Endothelial cell of umbilical vein (primary cell): ENCODE data around the gene FAM237A. TPM values are rescaled to one million over a fixed set of nuclear protein-coding genes. Genes with fewer than 3 reads are reported as not detected.

ENCODE experiments used
- BruUV-seq: library from RNA; stranded (reverse); fragments of 400-500 nt; replicated peaks from 2 replicates; lab custom pipeline; 2021; lab: Mats Ljungman, UMichigan
- CTCF ChIA-PET: fragments of 300-600, 350-600 bp; sonication (Branson Sonifier 250); formaldehyde crosslinking; loops from one replicate; lab custom pipeline; 2021; ENCODE audit warnings: antibody characterized with exemption, inconsistent platforms; lab: Charles Lee
- POLR2A ChIA-PET: fragments of 300-600, 350-600 bp; sonication (Branson Sonifier 250); formaldehyde crosslinking; loops from one replicate; lab custom pipeline; 2021; ENCODE audit warnings: antibody characterized with exemption, inconsistent platforms; lab: Charles Lee
- DNase-seq: peaks from one replicate; pipeline ENCODE4 v3.0.0-alpha.2; 2011; ENCODE audit warnings: low read depth, low spot score
- FAIRE-seq: peaks from 2 replicates; lab custom pipeline; 2011; peaks lifted over from hg19 to GRCh38; lab: Jason Lieb, UNC
- H2AFZ ChIP-seq: 2 replicates; pipeline ENCODE4 v1.6.0; 2012; ENCODE audit warnings: low read depth, low read length, control low read depth, inconsistent platforms
- H3K27ac ChIP-seq: 2 replicates; pipeline ENCODE4 v1.5.1; 2011; ENCODE audit warnings: low read depth, mild to moderate bottlenecking, control low read depth, low read length, moderate library complexity; ENCODE audit not compliant: insufficient read depth
- H3K27me3 ChIP-seq, 2 experiments: 2 replicates each; pipeline versions ENCODE4 v1.6.0 to v1.6.1; 2011; ENCODE audit warnings: low read length in 2 of 2, mixed read lengths in 1 of 2; ENCODE audit not compliant: control insufficient read depth in 2 of 2, insufficient read depth in 2 of 2
- H3K36me3 ChIP-seq, 2 experiments: 2 replicates in 1 of 2; 3 replicates in 1 of 2; pipeline ENCODE4 v1.5.1; 2011; ENCODE audit warnings: low read length in 2 of 2, mild to moderate bottlenecking in 1 of 2, moderate library complexity in 1 of 2; ENCODE audit not compliant: control insufficient read depth in 2 of 2, insufficient read depth in 2 of 2; ENCODE audit errors: extremely low read depth in 1 of 2
- H3K4me1 ChIP-seq: 3 replicates; pipeline ENCODE4 v1.5.1; 2011; ENCODE audit warnings: mild to moderate bottlenecking, low read length; ENCODE audit not compliant: control insufficient read depth, insufficient read depth; ENCODE audit errors: extremely low read depth
- H3K4me2 ChIP-seq: 2 replicates; pipeline ENCODE4 v1.6.1; 2011; ENCODE audit warnings: low read length, control low read depth, mixed read lengths; ENCODE audit not compliant: insufficient read depth
- H3K4me3 ChIP-seq, 3 experiments: fragments of 200-600 bp in 1 of 3; sonication (generic), shearing (Covaris generic) in 1 of 3; replicated peaks in 1 of 3; 2 replicates each; pipeline ENCODE4 v1.5.1; 2011 to 2016; ENCODE audit warnings: control low read depth in 3 of 3, low read length in 3 of 3, mild to moderate bottlenecking in 2 of 3, inconsistent platforms in 1 of 3, low read depth in 1 of 3, moderate library complexity in 1 of 3; ENCODE audit not compliant: insufficient read depth in 1 of 3
- H3K79me2 ChIP-seq: 2 replicates; pipeline ENCODE4 v1.6.0; 2012; ENCODE audit warnings: low read length, inconsistent platforms; ENCODE audit not compliant: control insufficient read depth, insufficient read depth
- H3K9ac ChIP-seq: replicated peaks from 2 replicates; pipeline ENCODE3; 2011; ENCODE audit warnings: low read length, control low read depth; ENCODE audit not compliant: insufficient read depth; ENCODE audit errors: extremely low read depth
- H3K9me1 ChIP-seq: replicated peaks from 3 replicates; pipeline ENCODE4 v1.6.0; 2011; ENCODE audit warnings: mild to moderate bottlenecking, low read length; ENCODE audit not compliant: control insufficient read depth, insufficient read depth; ENCODE audit errors: extremely low read depth
- H3K9me3 ChIP-seq: replicated peaks from 2 replicates; pipeline ENCODE4 v1.5.1; 2012; ENCODE audit warnings: low read length, inconsistent platforms; ENCODE audit not compliant: control insufficient read depth, insufficient read depth
- H4K20me1 ChIP-seq: replicated peaks from 2 replicates; pipeline ENCODE3; 2011; ENCODE audit warnings: mild to moderate bottlenecking, low read length; ENCODE audit not compliant: control insufficient read depth, insufficient read depth; ENCODE audit errors: extremely low read depth
- EZH2 ChIP-seq: IDR thresholded peaks from 2 replicates; pipeline ENCODE4 v1.6.1; 2012; ENCODE audit warnings: borderline replicate concordance, low read depth, mild to moderate bottlenecking, moderate library complexity, low read length, inconsistent platforms; ENCODE audit not compliant: severe bottlenecking
- FOS ChIP-seq: IDR thresholded peaks from 2 replicates; pipeline ENCODE4 v1.6.1; 2011; ENCODE audit warnings: mild to moderate bottlenecking, low read length, moderate library complexity, borderline replicate concordance; ENCODE audit not compliant: insufficient read depth
- GATA2 ChIP-seq: IDR thresholded peaks from 2 replicates; pipeline ENCODE4 v1.7.0; 2011; ENCODE audit warnings: low read depth, mild to moderate bottlenecking, moderate library complexity, mixed read lengths, low read length; ENCODE audit not compliant: insufficient read length, insufficient read depth
- JUN ChIP-seq: IDR thresholded peaks from 2 replicates; pipeline ENCODE4 v1.6.1; 2011; ENCODE audit warnings: borderline replicate concordance, low read depth; ENCODE audit not compliant: insufficient read length, insufficient read depth
- MAX ChIP-seq: IDR thresholded peaks from 2 replicates; pipeline ENCODE4 v1.6.1; 2011; ENCODE audit not compliant: insufficient read depth, insufficient read length
- MYC ChIP-seq: IDR thresholded peaks from one replicate; pipeline ENCODE4 v1.6.1; 2011; ENCODE audit warnings: mild to moderate bottlenecking, low read depth, low read length
- POLR2A ChIP-seq: IDR thresholded peaks from 2 replicates; pipeline ENCODE4 v1.6.1; 2012; ENCODE audit warnings: low read depth, mild to moderate bottlenecking, control low read depth, low read length
- POLR2AphosphoS5 ChIP-seq: IDR thresholded peaks from 2 replicates; pipeline ENCODE4 v1.6.1; 2012; ENCODE audit warnings: low read depth, mild to moderate bottlenecking, control low read depth, low read length, moderate library complexity; ENCODE audit not compliant: insufficient read depth
- dilution Hi-C: fragments of 300-500 bp; cut with MboI; formaldehyde crosslinking; loops from one replicate; pipeline ENCODE4 v1.15.0; 2019; ENCODE audit warnings: low sequenced_read_pairs; ENCODE audit not compliant: extremely low pct_ligation_motif_present
- intact Hi-C: fragments of 100-400 bp; cut with micrococcal nuclease; formaldehyde crosslinking; loops from one replicate; pipeline ENCODE4 v1.10.0; 2022
- polyA plus RNA-seq, 4 experiments: library from polyadenylated mRNA; depleted of rRNA in 3 of 4; stranded (reverse) in 3 of 4; unstranded in 1 of 4; fragments of >200 nt; gene quantifications; 2 replicates each; pipeline versions ENCODE4 v1.2.1 to v1.2.3, GENCODE V29; 2011 to 2012; ENCODE audit warnings: missing spikeins in 1 of 4
- total RNA-seq: library from RNA; stranded (reverse); gene quantifications from 2 replicates; pipeline ENCODE4 v1.2.3, GENCODE V29; 2021
- TF ChIP-seq, protein P1 (sequence below), 2 donors: IDR thresholded peaks; 1 replicate in 1 of 2; 2 replicates in 1 of 2; pipeline ENCODE4 v1.5.1; 2011; ENCODE audit warnings: low read length in 2 of 2, mild to moderate bottlenecking in 2 of 2, moderate library complexity in 2 of 2, control low read depth in 1 of 2, inconsistent platforms in 1 of 2, low read depth in 1 of 2; ENCODE audit not compliant: insufficient read depth in 1 of 2; ENCODE audit errors: extremely low read depth in 1 of 2

The FAM237A gene
- total and polyA plus RNA-seq, 2 donors (not counting 3 experiments of a cell fraction or from before 2014, with no cell fraction given) = not detected

DNA sequence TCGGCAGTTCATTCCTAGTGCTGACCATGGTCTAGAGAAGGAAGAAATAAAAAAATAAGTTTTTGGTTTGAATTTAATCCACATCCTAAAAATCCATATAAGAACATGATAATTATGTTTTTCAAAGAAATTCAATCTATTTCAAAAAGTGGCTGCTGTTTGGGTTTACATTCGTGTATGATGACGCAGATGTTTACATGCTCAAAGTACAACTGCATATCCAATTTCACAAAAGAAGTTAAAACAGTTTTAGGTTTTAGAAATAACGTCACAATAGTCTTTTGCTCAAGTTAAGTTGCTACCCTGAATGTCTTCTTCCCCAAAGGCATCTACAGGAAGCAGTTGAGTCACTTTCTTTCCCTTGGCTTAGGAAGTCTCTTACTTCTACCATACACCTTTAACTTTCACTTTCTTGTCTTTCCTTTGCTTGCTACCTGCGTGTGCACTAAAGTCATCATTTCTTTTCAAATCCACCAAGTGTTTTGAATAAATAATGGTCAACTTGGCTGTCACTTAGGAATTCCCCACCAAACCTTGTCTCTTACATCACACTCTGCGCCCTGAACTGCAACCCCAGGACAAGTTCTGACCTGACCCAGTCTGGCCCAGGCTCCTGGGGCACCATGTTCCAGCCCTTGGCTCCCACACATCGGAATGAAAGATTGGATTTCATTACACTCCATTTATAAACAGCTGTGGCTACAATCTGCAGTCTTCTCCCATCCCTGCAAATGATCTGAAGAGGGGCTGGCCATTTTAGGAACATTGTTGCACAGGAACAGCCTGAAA is 28.4 kb downstream of the FAM237A start:
- BruUV-seq = no TSS peak
- CTCF ChIA-PET = no interaction called here
- Histone ChIP-seq H3K4me3 (no peak overlapping the region), H4K20me1 (no peaks in the 10 kb centered on the region), H3K4me1 (no peaks in the 10 kb centered on the region), H3K36me3 (no peaks in the 10 kb centered on the region), H3K9ac (no peak overlapping the region), H3K27ac (no peak overlapping the region), H3K9me3 (no peaks in the 10 kb centered on the region), H3K4me2 (no peak overlapping the region), H2AFZ (no peak overlapping the region), H3K79me2 (no peaks in the 10 kb centered on the region), H3K9me1 (no peaks in the 10 kb centered on the region), H3K27me3 (peaks cover 6 to 10% of the 10 kb centered on the region in 2 experiments)
- FAIRE-seq = no peak
- dilution Hi-C loops = no loop called here
- DNase-seq = no peak
- TF ChIP-seq JUN = no peak
- TF ChIP-seq FOS = no peak
- no peak for TF ChIP-seq POLR2AphosphoS5
- TF ChIP-seq, protein P1, sequence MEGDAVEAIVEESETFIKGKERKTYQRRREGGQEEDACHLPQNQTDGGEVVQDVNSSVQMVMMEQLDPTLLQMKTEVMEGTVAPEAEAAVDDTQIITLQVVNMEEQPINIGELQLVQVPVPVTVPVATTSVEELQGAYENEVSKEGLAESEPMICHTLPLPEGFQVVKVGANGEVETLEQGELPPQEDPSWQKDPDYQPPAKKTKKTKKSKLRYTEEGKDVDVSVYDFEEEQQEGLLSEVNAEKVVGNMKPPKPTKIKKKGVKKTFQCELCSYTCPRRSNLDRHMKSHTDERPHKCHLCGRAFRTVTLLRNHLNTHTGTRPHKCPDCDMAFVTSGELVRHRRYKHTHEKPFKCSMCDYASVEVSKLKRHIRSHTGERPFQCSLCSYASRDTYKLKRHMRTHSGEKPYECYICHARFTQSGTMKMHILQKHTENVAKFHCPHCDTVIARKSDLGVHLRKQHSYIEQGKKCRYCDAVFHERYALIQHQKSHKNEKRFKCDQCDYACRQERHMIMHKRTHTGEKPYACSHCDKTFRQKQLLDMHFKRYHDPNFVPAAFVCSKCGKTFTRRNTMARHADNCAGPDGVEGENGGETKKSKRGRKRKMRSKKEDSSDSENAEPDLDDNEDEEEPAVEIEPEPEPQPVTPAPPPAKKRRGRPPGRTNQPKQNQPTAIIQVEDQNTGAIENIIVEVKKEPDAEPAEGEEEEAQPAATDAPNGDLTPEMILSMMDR (IDR thresholded peaks at IDR 0.05; ENCODE audit: extremely low read depth in 1 of 2, insufficient read depth in 1 of 2, low read depth in 1 of 2, low read length in 2 of 2) = no peak
- TF ChIP-seq POLR2A = no peak
- TF ChIP-seq MYC = no peak
- TF ChIP-seq MAX = no peak
- no peak for TF ChIP-seq GATA2
- TF ChIP-seq EZH2 = no peak
- intact Hi-C loops = no loop called here
- POLR2A ChIA-PET = no interaction called here
